Esophagus squamous epithelium (tissue), 5 donors: ENCODE data around the gene TMEM72. TPM values are rescaled to one million over a fixed set of nuclear protein-coding genes. Genes with fewer than 3 reads are reported as not detected.

Experiments
- DNase-seq: peaks from one replicate; lab custom pipeline; 2025; lab: John Stamatoyannopoulos, UW
- H3K27ac ChIP-seq, 4 donors: fragments of 200-600 bp; sonication (generic); one replicate each; pipeline ENCODE4 v1.5.1; 2016 to 2019; ENCODE audit warnings: mild to moderate bottlenecking in 1 of 4
- H3K27me3 ChIP-seq, 4 donors: fragments of 200-600 bp; sonication (generic); 1 replicate in 3 of 4; 2 replicates in 1 of 4; pipeline versions ENCODE4 v1.5.1 to v1.6.0; 2017 to 2021; ENCODE audit warnings: antibody characterized with exemption in 1 of 4
- H3K36me3 ChIP-seq, 3 donors: fragments of 200-600 bp; sonication (generic); one replicate each; pipeline ENCODE4 v1.5.1; 2016 to 2019
- H3K4me1 ChIP-seq, 3 donors: fragments of 200-600 bp; sonication (generic); one replicate each; pipeline ENCODE4 v1.5.1; 2017 to 2019
- H3K4me3 ChIP-seq, 4 donors: fragments of 200-600 bp; sonication (generic); 1 replicate in 3 of 4; 2 replicates in 1 of 4; pipeline ENCODE4 v1.5.1; 2016 to 2019; ENCODE audit warnings: mild to moderate bottlenecking in 2 of 4, moderate library complexity in 1 of 4
- H3K9me3 ChIP-seq, 3 donors: fragments of 200-600 bp; sonication (generic); one replicate each; pipeline ENCODE4 v1.5.1; 2016 to 2019
- POLR2A ChIP-seq, 4 donors: fragments of 450-650 bp; IDR thresholded peaks; one replicate each; pipeline ENCODE4 v1.6.1; 2017; ENCODE audit warnings: antibody characterized with exemption in 4 of 4, mild to moderate bottlenecking in 4 of 4, moderate library complexity in 3 of 4
- WGBS, 2 donors: methylation state at CpG; one replicate each; pipeline ENCODE4 v1.1.5; 2018; 5-methylcytosine and 5-hydroxymethylcytosine counted together
- intact Hi-C: fragments of 100-400 bp; cut with DNase I; formaldehyde crosslinking; loops from one replicate; pipeline ENCODE4 v1.15.0; 2022
- total RNA-seq, 4 donors: library from RNA; depleted of rRNA; stranded (reverse); fragments of >200 nt; gene quantifications; one replicate each; pipeline ENCODE4 v1.1.0, GENCODE V29; 2016
- TF ChIP-seq, protein P1 (sequence below), 6 experiments: fragments of 450-650 bp in 4 of 6; fragments of 200-600 bp in 2 of 6; sonication (generic) in 2 of 6; IDR thresholded peaks; one replicate each; pipeline ENCODE4 v1.5.1; 2016 to 2019; ENCODE audit warnings: antibody characterized with exemption in 6 of 6, mild to moderate bottlenecking in 4 of 6, moderate library complexity in 4 of 6
- donor health status: DM: yes; HTN: yes; CAD: no.

TMEM72 gene
- total RNA-seq, 4 donors from 2014 or later = not detected

DNA sequence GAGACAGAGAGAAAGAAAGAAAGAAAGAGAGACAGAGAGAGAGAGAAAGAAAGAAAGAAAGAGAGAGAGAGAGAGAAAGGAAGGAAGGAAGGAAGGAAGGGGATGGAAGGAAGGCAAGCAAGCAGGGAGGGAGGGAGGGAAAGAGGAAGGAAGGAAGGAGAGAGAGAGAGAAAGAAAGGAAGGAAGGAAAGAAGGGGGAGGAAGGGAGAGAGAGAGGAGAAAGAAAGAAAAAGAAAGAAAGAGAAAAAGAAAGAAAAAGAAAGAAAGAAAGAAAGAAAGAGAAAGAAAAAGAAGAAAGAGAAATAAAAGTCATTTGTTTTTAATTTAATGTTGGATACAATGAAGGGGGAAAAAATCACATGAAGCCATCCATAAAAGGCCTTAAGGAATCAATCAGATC is 43.8 kb downstream of the TMEM72 start:
- Histone ChIP-seq H3K4me3 (no peak overlapping the region), H3K9me3 (no peaks in the 10 kb centered on the region), H3K27me3 (no peaks in the 10 kb centered on the region), H3K4me1 (peaks cover 7 to 27% (median 16%) of the 10 kb centered on the region in 3 donors), H3K27ac (peak overlapping the region in 1 of 4 donors; percentile 8), H3K36me3 (peaks cover 0 to 8% (median 0%) of the 10 kb centered on the region in 3 donors)
- intact Hi-C loops = no loop called here
- DNase-seq = no peak
- TF ChIP-seq POLR2A (IDR thresholded peaks at IDR 0.05) = no peak
- TF ChIP-seq, protein P1, sequence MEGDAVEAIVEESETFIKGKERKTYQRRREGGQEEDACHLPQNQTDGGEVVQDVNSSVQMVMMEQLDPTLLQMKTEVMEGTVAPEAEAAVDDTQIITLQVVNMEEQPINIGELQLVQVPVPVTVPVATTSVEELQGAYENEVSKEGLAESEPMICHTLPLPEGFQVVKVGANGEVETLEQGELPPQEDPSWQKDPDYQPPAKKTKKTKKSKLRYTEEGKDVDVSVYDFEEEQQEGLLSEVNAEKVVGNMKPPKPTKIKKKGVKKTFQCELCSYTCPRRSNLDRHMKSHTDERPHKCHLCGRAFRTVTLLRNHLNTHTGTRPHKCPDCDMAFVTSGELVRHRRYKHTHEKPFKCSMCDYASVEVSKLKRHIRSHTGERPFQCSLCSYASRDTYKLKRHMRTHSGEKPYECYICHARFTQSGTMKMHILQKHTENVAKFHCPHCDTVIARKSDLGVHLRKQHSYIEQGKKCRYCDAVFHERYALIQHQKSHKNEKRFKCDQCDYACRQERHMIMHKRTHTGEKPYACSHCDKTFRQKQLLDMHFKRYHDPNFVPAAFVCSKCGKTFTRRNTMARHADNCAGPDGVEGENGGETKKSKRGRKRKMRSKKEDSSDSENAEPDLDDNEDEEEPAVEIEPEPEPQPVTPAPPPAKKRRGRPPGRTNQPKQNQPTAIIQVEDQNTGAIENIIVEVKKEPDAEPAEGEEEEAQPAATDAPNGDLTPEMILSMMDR (IDR thresholded peaks at IDR 0.05) = no peak

DNA sequence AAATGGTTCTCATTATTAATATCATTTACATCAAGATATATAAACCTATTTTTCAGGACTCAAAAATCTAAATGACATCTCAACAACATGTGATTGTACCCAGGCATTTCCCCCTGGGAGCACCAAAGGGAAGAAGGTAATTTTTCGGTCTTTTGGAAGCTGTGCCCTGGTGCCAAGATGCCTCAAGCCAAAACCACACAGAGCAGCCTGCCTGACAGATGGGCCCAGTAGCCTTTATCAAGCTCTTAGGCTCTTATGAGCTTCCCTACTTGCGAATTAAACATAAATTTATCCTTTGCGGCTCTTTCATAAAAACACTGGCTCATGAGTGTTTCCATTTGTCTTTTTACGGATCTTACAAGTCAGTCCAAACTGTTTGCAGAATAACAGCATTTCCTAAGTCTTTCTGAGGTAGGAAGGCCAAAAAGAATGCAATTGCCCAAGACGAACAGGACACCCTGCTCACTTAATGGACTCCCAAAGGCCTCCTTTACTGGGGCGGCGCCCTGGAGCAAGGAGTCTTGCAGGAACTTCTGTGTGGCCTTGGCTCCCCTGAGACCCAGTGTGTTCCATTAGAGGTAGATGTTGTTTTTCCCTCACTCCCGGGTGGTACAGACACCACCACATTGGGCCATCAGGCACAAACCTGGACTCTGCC is 44.4 kb downstream of the TMEM72 start:
- WGBS, 2 donors = 85 to 91% methylated on average over 7 to 8 of the region's 8 CpGs
- Histone ChIP-seq H3K9me3 (no peaks in the 10 kb centered on the region), H3K27me3 (no peaks in the 10 kb centered on the region), H3K27ac (peak overlapping the region in 3 of 4 donors; percentile 8 to 57 (median 31)), H3K4me3 (no peak overlapping the region), H3K36me3 (peaks cover 0 to 8% (median 0%) of the 10 kb centered on the region in 3 donors), H3K4me1 (peaks cover 7 to 33% (median 22%) of the 10 kb centered on the region in 3 donors)
- TF ChIP-seq, protein P1 (IDR thresholded peaks at IDR 0.05) = no peak
- no peak for TF ChIP-seq POLR2A (IDR thresholded peaks at IDR 0.05)
- intact Hi-C loops = no loop called here
- DNase-seq = no peak

DNA sequence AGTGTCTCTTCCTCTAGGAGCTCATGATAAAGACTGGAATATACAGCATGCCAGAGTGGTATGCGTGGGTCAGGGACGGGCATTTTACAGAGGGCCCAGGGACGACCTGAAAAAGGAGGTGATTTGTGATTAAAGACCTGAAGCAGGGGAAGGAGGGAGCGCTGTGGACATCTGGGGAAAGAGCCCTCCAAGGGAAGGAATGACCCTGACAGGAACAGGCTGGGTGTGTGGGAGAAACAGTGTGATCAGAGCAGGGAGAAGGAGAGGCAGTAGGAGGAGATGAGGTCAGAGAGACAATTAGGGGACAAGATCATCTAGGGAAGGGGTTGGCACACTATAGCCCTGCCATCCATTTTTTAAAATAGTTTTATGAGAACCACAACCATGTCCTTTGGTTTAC is 45.1 kb downstream of the TMEM72 start:
- Histone ChIP-seq H3K36me3 (peaks cover 0 to 8% (median 0%) of the 10 kb centered on the region in 3 donors), H3K27me3 (no peaks in the 10 kb centered on the region), H3K4me1 (peaks cover 7 to 37% (median 25%) of the 10 kb centered on the region in 3 donors), H3K27ac (peak overlapping the region in 2 of 4 donors; percentile 31 to 57), H3K9me3 (no peaks in the 10 kb centered on the region), H3K4me3 (no peak overlapping the region)
- TF ChIP-seq, protein P1 (IDR thresholded peaks at IDR 0.05) = no peak
- TF ChIP-seq POLR2A (IDR thresholded peaks at IDR 0.05) = no peak
- WGBS, 2 donors = 89 to 90% methylated on average over 4 of the region's 4 CpGs
- intact Hi-C loops = no loop called here
- DNase-seq = no peak

DNA sequence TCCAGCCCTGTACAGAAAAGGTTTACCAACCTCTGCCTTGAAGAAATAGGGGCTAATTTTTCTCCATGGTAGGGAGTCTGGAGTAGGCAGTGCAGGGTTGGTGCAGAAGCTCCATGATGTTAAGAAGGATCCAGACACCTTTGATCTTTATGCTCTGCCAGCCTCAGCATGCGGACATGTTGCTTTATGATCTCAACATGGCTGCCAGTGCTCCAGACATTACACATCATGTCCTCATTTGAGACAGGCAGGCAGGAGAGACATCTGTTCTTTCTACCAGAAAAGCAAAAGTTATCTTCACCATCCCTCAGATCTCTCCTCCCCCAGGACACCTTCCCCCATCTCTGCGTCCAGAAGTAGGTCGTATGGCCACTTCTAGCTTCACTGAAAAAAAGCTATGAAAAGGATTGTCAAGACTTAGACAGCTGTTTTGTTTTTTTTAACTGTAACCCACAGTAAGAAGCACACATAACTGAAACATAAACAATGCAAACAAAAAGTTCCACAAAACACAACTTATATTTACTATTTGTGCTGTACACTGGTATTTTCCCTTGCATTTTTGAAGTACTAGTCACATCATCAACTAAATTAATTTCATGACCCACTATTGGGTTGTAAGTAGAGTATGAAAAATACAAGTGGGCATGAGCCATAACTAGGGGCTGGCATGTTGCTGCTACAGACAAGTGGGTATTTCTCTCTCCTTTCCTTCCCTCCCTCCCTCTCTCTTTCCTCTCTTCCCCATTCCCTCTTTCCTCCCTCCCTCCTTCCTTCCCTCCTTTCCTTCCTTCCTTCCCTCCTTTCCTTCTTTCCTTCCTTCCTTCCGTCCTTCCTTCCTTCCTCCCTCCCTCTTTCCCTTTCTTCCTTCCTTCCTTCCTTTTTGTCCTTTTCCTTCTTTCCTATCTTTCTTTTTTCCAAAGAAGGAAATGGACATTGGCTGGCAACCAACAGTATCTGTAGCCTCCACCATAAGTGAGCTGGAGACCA is 45.9 kb downstream of the TMEM72 start:
- Histone ChIP-seq H3K36me3 (peaks cover 0 to 8% (median 0%) of the 10 kb centered on the region in 3 donors), H3K27ac (peak overlapping the region in 3 of 4 donors; percentile 3 to 57 (median 31)), H3K4me3 (no peak overlapping the region), H3K9me3 (no peaks in the 10 kb centered on the region), H3K4me1 (peaks cover 7 to 45% (median 31%) of the 10 kb centered on the region in 3 donors), H3K27me3 (no peaks in the 10 kb centered on the region)
- intact Hi-C loops = no loop called here
- TF ChIP-seq POLR2A (IDR thresholded peaks at IDR 0.05) = no peak
- TF ChIP-seq, protein P1 (IDR thresholded peaks at IDR 0.05) = no peak
- DNase-seq = no peak
- 92 to 97% methylated on average over 4 of the region's 4 CpGs for WGBS, 2 donors
